KOPT-K1 (cell line): ENCODE results near the gene STEAP2.

Source experiments
- H3K27ac ChIP-seq: fragments of 200-600 bp; sonication (generic); 2 replicates; pipeline ENCODE4 v1.5.1; 2016; ENCODE audit warnings: antibody characterized with exemption, mild to moderate bottlenecking, low read depth, low read length; ENCODE audit not compliant: poor library complexity, severe bottlenecking
- H3K36me3 ChIP-seq: fragments of 200-600 bp; sonication (generic); 2 replicates; pipeline ENCODE4 v1.5.1; 2017; ENCODE audit warnings: antibody characterized with exemption, mild to moderate bottlenecking, low read length, moderate library complexity; ENCODE audit not compliant: insufficient read depth
- H3K9me3 ChIP-seq: fragments of 200-600 bp; sonication (generic); 2 replicates; pipeline ENCODE4 v1.5.1; 2017; ENCODE audit warnings: antibody characterized with exemption, low read length, mild to moderate bottlenecking; ENCODE audit not compliant: insufficient read depth, poor library complexity, severe bottlenecking

The STEAP2 gene

DNA sequence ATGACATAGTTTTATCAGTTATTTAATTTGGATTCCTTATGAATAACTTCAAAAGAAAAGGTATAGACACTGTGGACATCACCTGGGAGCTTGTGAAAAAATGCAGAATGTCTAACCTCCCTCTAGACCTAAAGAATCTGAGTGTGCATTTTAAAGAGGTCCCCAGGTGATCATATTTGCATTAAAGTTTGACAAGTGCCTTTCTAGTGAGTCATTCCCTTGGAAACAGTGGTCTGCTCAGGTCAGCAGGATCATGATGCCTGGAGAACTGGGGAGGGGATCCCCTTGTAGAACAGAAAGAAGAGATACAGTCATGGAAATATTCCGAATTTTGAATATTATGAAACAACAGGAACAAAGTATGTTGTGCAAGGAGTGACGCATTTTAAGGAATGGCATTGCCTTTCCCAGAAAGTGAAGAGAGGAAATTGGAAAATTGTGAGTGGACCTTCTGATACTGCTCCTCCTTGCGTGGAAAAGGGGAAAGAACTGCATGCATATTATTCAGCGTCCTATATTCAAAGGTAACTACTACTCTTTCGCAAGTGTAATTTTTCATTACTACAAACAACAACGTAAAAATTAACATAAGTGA is 4.6 kb downstream of the STEAP2 start:
- no peak overlapping the region for H3K27ac ChIP-seq
- no peaks in the 10 kb centered on the region for H3K9me3 ChIP-seq
- H3K36me3 ChIP-seq = no peaks in the 10 kb centered on the region

GRCh38 chr7:90216771-90217170 is 5.2 kb downstream of the STEAP2 start:
- no peaks in the 10 kb centered on the region for H3K9me3 ChIP-seq
- H3K36me3 ChIP-seq = no peaks in the 10 kb centered on the region
- H3K27ac ChIP-seq = no peak overlapping the region

DNA sequence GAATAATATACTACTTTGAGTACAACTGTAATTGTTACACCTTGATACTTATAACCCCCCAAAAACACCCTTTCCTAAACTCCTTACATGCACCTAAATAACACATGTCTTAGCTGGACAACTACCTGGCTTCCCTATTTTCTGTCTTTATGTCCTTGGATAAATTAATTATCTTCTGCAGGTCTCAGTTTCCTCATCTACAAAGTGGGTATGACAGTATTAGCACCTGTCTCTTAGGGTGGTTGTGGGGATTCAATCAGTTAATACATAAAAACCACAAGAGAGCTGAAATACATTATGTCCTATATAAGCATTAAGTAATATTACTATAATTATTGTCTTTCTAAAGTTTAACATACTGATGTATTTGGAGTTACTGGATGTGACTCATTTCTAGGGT is 10.8 kb downstream of the STEAP2 start:
- no peaks in the 10 kb centered on the region for H3K36me3 ChIP-seq
- no peak overlapping the region for H3K27ac ChIP-seq
- H3K9me3 ChIP-seq = no peaks in the 10 kb centered on the region

GRCh38 chr7:90222811-90223725 is 11.5 kb downstream of the STEAP2 start:
- Histone ChIP-seq H3K36me3 (no peaks in the 10 kb centered on the region), H3K9me3 (no peaks in the 10 kb centered on the region), H3K27ac (no peak overlapping the region)

- Histone ChIP-seq H3K36me3 (no peaks in the 10 kb centered on the region), H3K27ac (no peak overlapping the region), H3K9me3 (no peaks in the 10 kb centered on the region)
Measured at GRCh38 chr7:90224195-90224594, 12.7 kb downstream of the STEAP2 start.

DNA sequence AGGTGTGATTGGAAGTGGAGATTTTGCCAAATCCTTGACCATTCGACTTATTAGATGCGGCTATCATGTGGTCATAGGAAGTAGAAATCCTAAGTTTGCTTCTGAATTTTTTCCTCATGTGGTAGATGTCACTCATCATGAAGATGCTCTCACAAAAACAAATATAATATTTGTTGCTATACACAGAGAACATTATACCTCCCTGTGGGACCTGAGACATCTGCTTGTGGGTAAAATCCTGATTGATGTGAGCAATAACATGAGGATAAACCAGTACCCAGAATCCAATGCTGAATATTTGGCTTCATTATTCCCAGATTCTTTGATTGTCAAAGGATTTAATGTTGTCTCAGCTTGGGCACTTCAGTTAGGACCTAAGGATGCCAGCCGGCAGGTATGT is 13.6 kb downstream of the STEAP2 start:
- no peaks in the 10 kb centered on the region for H3K36me3 ChIP-seq
- H3K9me3 ChIP-seq = no peaks in the 10 kb centered on the region
- no peak overlapping the region for H3K27ac ChIP-seq

GRCh38 chr7:90225601-90226000 is 14.1 kb downstream of the STEAP2 start:
- Histone ChIP-seq H3K36me3 (no peaks in the 10 kb centered on the region), H3K9me3 (no peaks in the 10 kb centered on the region), H3K27ac (no peak overlapping the region)

DNA sequence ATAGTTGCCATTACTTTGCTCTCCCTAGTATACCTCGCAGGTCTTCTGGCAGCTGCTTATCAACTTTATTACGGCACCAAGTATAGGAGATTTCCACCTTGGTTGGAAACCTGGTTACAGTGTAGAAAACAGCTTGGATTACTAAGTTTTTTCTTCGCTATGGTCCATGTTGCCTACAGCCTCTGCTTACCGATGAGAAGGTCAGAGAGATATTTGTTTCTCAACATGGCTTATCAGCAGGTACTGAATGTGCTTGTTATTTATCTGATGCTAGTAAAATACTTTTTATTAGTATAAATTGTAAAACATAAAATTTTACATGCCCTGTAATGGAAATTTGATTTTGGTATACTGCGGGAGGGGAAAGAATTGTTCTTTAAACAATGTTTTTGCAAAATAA is 15.7 kb downstream of the STEAP2 start:
- H3K36me3 ChIP-seq = no peaks in the 10 kb centered on the region
- no peaks in the 10 kb centered on the region for H3K9me3 ChIP-seq
- no peak overlapping the region for H3K27ac ChIP-seq

DNA sequence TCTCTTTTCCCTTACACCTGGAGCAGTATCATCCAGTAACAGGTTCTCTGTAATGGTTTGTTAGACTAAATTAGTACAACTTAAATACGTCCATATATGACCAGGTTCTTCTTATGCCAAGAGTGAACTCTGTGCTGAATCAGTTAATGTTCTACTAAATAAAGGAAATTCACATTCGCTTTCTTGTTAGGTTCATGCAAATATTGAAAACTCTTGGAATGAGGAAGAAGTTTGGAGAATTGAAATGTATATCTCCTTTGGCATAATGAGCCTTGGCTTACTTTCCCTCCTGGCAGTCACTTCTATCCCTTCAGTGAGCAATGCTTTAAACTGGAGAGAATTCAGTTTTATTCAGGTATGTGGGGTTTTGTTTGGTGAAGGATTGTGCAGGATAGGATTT is 18.1 kb downstream of the STEAP2 start:
- no peak overlapping the region for H3K27ac ChIP-seq
- H3K9me3 ChIP-seq = no peaks in the 10 kb centered on the region

DNA sequence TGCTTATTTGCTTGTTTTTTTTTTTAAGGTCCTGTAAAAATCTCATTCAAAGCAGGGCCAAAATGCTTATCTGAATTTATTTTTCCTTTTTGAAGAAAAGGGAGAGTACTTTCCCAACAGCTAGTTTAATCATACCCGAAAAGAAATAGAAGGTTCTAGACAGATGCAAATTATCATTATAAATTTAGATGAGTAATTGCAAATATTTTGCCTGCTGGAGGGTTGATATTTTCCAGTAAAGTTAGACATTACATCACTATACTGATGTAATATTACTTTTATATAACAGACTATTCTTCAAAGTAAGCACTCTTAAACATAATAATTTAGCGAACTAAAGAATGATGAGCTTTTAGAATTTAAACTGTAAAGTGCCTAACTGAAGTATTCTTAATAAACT is 19.3 kb downstream of the STEAP2 start:
- Histone ChIP-seq H3K36me3 (no peaks in the 10 kb centered on the region), H3K27ac (no peak overlapping the region), H3K9me3 (no peaks in the 10 kb centered on the region)

More for the DNA sequence above, 18.1 kb downstream of the STEAP2 start:
- H3K36me3 ChIP-seq = no peaks in the 10 kb centered on the region

GRCh38 chr7:90231304-90231703 is 19.8 kb downstream of the STEAP2 start:
- Histone ChIP-seq H3K9me3 (no peaks in the 10 kb centered on the region), H3K27ac (no peak overlapping the region), H3K36me3 (no peaks in the 10 kb centered on the region)

- Histone ChIP-seq H3K9me3 (no peaks in the 10 kb centered on the region), H3K27ac (no peak overlapping the region), H3K36me3 (no peaks in the 10 kb centered on the region)
Measured at GRCh38 chr7:90232430-90232829, 20.9 kb downstream of the STEAP2 start.

DNA sequence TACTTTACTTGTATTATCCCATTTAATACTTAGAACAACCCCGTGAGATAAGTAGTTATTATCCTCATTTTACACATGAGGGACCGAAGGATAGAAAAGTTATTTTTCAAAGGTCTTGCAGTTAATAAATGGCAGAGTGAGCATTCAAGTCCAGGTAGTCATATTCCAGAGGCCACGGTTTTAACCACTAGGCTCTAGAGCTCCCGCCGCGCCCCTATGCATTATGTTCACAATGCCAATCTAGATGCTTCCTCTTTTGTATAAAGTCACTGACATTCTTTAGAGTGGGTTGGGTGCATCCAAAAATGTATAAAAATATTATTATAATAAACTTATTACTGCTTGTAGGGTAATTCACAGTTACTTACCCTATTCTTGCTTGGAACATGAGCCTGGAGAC is 22.0 kb downstream of the STEAP2 start:
- Histone ChIP-seq H3K9me3 (no peaks in the 10 kb centered on the region), H3K27ac (no peak overlapping the region), H3K36me3 (no peaks in the 10 kb centered on the region)

- no peaks in the 10 kb centered on the region for H3K36me3 ChIP-seq
- H3K27ac ChIP-seq = no peak overlapping the region
- H3K9me3 ChIP-seq = no peaks in the 10 kb centered on the region
Measured at GRCh38 chr7:90236721-90237289, 25.3 kb downstream of the STEAP2 start.

DNA sequence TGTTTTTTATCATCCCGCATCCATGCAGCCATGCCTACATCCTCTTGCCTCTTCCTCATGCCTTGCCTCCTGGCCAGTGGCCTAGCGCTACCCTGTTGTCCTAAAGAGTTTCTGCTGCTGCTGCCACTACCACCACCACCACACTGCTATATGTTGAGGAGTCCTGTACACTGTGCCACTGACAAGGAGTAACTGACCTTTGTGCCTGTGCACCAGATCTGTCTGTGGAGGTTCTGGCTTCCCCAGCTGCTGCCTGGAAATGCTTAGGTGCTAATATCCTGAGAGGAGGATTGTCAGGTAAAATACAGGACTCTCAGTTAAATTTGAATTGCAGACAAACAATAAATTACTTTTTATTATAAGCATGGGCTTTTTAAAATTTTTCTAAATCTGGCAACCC is 26.5 kb downstream of the STEAP2 start:
- no peaks in the 10 kb centered on the region for H3K36me3 ChIP-seq
- no peak overlapping the region for H3K27ac ChIP-seq
- H3K9me3 ChIP-seq = no peaks in the 10 kb centered on the region
